ENCODE data around the gene MECR.

DNA sequence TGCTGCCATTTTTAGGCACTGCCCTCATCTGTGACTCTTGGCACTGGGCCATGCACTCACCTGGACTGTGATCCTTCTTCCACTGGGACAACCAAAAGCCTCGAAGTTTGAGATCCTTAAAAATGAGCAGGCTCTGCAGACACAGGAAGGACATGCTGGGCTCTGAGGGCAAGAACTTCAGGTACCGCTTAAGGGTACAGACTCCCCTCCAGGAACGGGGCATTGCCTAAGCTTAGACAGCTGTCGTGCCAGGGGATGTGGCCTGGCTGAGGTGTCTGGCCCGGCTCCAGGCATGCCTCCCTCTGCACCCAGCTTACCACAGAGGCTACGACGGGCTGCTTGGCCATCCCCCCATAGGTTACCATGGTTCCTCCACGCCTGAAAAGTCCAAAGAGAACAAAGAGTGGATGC lies 34.8 kb downstream of the MECR start:
- TF ChIP-seq, protein P1, sequence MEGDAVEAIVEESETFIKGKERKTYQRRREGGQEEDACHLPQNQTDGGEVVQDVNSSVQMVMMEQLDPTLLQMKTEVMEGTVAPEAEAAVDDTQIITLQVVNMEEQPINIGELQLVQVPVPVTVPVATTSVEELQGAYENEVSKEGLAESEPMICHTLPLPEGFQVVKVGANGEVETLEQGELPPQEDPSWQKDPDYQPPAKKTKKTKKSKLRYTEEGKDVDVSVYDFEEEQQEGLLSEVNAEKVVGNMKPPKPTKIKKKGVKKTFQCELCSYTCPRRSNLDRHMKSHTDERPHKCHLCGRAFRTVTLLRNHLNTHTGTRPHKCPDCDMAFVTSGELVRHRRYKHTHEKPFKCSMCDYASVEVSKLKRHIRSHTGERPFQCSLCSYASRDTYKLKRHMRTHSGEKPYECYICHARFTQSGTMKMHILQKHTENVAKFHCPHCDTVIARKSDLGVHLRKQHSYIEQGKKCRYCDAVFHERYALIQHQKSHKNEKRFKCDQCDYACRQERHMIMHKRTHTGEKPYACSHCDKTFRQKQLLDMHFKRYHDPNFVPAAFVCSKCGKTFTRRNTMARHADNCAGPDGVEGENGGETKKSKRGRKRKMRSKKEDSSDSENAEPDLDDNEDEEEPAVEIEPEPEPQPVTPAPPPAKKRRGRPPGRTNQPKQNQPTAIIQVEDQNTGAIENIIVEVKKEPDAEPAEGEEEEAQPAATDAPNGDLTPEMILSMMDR (conservative IDR thresholded peaks at IDR 0.05) = no peak
- TF ChIP-seq ZFX (IDR thresholded peaks at IDR 0.05) = no peak

Measured in C4-2B (cell line).